Memory B cell (primary cell): ENCODE measurements around the gene GRIK2.

Experiments
- ATAC-seq: fragments of 150-1000 bp; cut with Tn5 transposase; 2 replicates; pipeline ENCODE4 v1.10.0; 2021; ENCODE audit warnings: low read depth, mild to moderate bottlenecking, moderate library complexity
- DNase-seq, 2 donors: peaks; one replicate each; pipeline ENCODE4 v3.0.0; 2022; ENCODE audit warnings: low spot score in 2 of 2
- H3K27ac Mint-ChIP-seq: one replicate; pipeline ENCODE4 v1.8.0; 2022; ENCODE audit warnings: mild to moderate bottlenecking, moderate library complexity, mixed read lengths
- H3K27me3 Mint-ChIP-seq: one replicate; pipeline ENCODE4 v1.8.0; 2022; ENCODE audit warnings: mixed read lengths
- H3K36me3 Mint-ChIP-seq: one replicate; pipeline ENCODE4 v1.8.0; 2022; ENCODE audit warnings: mild to moderate bottlenecking, mixed read lengths
- H3K4me1 Mint-ChIP-seq: one replicate; pipeline ENCODE4 v1.8.0; 2022; ENCODE audit warnings: mixed read lengths
- H3K4me3 Mint-ChIP-seq: one replicate; pipeline ENCODE4 v1.8.0; 2022; ENCODE audit warnings: mild to moderate bottlenecking, moderate library complexity, mixed read lengths
- H3K9me3 Mint-ChIP-seq: one replicate; pipeline ENCODE4 v1.8.0; 2022; ENCODE audit warnings: mixed read lengths

GRIK2 gene

DNA sequence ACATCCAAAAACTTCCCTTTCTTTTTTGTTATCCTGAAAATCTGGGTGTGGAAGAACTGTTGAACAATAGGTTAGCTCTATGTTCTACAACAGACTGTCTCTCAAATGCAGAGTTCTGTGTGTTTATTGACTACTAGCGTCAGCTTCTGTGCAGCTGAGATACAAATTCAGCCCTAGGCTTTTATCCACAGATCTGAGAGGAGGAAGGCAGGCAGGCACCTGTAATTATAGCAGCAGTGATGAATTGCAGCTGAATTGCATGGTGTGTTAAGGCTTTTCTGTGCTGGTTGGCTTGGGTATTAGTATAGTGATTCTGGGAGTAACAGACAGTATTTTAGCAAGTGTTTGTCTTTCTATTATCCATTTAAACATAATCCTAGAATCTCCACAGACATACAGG lies 24.4 kb downstream of the GRIK2 start:
- no peak overlapping the region for H3K4me3 Mint-ChIP-seq
- DNase-seq (no peak), ATAC-seq (no peak)
- no peaks in the 10 kb centered on the region for H3K27me3 Mint-ChIP-seq
- H3K9me3 Mint-ChIP-seq, result peaks cover 2% of the 10 kb centered on the region
- H3K36me3 Mint-ChIP-seq, result no peaks in the 10 kb centered on the region
- no peaks in the 10 kb centered on the region for H3K4me1 Mint-ChIP-seq
- H3K27ac Mint-ChIP-seq, result no peak overlapping the region

DNA sequence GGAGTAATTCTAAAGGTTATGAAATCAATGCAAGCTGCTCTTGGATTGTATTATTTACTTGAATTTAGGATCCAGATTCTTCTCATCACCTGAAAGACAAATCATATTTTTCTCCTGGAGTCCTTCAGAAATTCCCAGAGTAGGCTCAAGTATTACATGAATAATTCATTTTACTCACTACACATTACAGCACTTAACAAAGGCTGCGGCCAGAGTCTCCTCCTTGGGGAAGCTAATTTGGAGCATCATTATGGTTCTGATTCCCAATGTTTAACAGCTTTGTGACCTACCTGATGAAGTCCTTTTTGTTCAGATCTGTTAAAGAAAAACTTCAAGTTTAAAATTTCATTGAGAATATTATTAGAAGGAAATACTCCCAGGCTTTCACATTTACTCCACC lies 28.7 kb downstream of the GRIK2 start:
- Mint-ChIP-seq H3K4me3 (no peak overlapping the region), H3K36me3 (no peaks in the 10 kb centered on the region)

GRCh38 chr6:101422811-101423210 lies 29.3 kb downstream of the GRIK2 start:
- no peak overlapping the region for H3K4me3 Mint-ChIP-seq
- H3K4me1 Mint-ChIP-seq, result no peaks in the 10 kb centered on the region
- no peaks in the 10 kb centered on the region for H3K27me3 Mint-ChIP-seq
- ATAC-seq (no peak), DNase-seq (no peak)
- no peaks in the 10 kb centered on the region for H3K36me3 Mint-ChIP-seq
- no peak overlapping the region for H3K27ac Mint-ChIP-seq
- peaks cover 2% of the 10 kb centered on the region for H3K9me3 Mint-ChIP-seq

More for the DNA sequence above, 28.7 kb downstream of the GRIK2 start:
- ATAC-seq (no peak), DNase-seq (no peak)
- H3K4me1 Mint-ChIP-seq, result no peaks in the 10 kb centered on the region
- no peak overlapping the region for H3K27ac Mint-ChIP-seq
- H3K27me3 Mint-ChIP-seq, result no peaks in the 10 kb centered on the region
- H3K9me3 Mint-ChIP-seq, result peaks cover 2% of the 10 kb centered on the region

DNA sequence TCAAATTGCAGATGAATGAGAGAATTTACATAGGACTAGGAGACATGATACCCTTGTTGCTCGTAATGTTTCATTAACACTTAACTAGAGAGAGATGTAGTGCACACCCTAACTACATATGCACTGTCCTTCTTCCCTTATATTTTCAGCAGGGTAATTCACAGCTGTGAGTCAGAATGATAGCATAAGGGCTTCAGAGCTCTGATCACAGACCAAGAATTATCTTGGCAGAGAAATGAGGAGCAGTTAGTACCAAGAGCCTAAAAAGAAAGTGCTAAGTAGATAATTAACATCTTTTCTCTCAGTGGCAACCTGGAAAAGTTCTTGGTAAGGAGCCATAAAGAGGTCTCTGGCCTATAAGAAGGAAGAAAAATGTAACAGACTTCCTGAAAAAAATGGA lies 35.8 kb downstream of the GRIK2 start:
- ATAC-seq (no peak), DNase-seq (no peak)
- Mint-ChIP-seq H3K9me3 (peaks cover 2% of the 10 kb centered on the region), H3K27ac (no peak overlapping the region), H3K4me1 (no peaks in the 10 kb centered on the region), H3K36me3 (no peaks in the 10 kb centered on the region), H3K27me3 (no peaks in the 10 kb centered on the region), H3K4me3 (no peak overlapping the region)

DNA sequence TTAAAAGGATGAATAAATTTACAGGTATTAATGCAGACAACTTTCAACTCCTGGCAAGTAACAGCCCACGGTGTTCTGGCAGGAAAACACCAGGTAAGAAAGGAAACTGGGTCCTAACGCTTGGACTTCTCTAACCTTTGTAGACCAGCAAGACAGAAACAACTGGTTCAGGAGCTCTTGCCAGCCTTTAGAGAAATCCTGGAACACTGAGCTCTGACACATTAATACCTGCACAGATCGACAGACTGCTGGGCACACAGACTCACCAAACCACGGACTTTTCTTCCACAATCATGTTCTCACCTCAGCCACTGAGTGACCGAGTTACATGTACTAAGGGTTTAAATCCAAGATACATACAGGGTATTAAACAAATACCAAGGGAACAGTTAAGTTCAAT lies 36.3 kb downstream of the GRIK2 start:
- Mint-ChIP-seq H3K27me3 (no peaks in the 10 kb centered on the region), H3K4me3 (no peak overlapping the region), H3K4me1 (no peaks in the 10 kb centered on the region), H3K27ac (no peak overlapping the region), H3K9me3 (peaks cover 2% of the 10 kb centered on the region), H3K36me3 (no peaks in the 10 kb centered on the region)
- no peak for DNase-seq
- no peak for ATAC-seq

- DNase-seq, result no peak
- H3K4me1 Mint-ChIP-seq, result no peaks in the 10 kb centered on the region
- peaks cover 3% of the 10 kb centered on the region for H3K9me3 Mint-ChIP-seq
- no peaks in the 10 kb centered on the region for H3K36me3 Mint-ChIP-seq
- H3K4me3 Mint-ChIP-seq, result no peak overlapping the region
- no peaks in the 10 kb centered on the region for H3K27me3 Mint-ChIP-seq
- no peak overlapping the region for H3K27ac Mint-ChIP-seq
- ATAC-seq, result no peak
These were observed 39.6 kb downstream of the GRIK2 start for GRCh38 chr6:101433141-101433540.

DNA sequence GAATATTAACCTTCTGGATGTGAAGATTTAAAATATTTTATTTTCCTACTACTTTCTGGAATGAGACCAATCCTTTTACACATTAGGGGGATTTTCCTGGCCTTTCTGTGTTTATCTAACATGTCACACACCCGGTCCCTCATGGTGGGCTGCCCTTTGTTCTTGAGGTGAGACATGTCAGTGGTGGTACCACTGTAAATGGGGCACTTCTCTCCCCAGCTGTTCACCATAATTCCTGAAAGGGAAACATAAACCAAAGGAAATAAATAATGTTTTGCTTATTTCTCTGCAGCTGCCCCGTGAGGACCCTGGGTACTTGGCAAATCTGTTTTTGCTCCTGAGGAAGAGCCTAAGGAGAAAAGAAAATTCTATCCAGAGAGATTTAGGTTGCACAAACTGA lies 41.1 kb downstream of the GRIK2 start:
- Mint-ChIP-seq H3K4me1 (no peaks in the 10 kb centered on the region), H3K27ac (no peak overlapping the region), H3K36me3 (no peaks in the 10 kb centered on the region), H3K9me3 (peaks cover 3% of the 10 kb centered on the region), H3K4me3 (no peak overlapping the region), H3K27me3 (no peaks in the 10 kb centered on the region)
- DNase-seq, result no peak
- ATAC-seq, result no peak

GRCh38 chr6:101435038-101435437 lies 41.5 kb downstream of the GRIK2 start:
- Mint-ChIP-seq H3K4me1 (no peaks in the 10 kb centered on the region), H3K27ac (no peak overlapping the region), H3K9me3 (peaks cover 3% of the 10 kb centered on the region), H3K4me3 (no peak overlapping the region), H3K27me3 (no peaks in the 10 kb centered on the region), H3K36me3 (no peaks in the 10 kb centered on the region)
- no peak for ATAC-seq
- DNase-seq, result no peak

GRCh38 chr6:101439790-101440189 lies 46.3 kb downstream of the GRIK2 start:
- H3K36me3 Mint-ChIP-seq, result no peaks in the 10 kb centered on the region
- H3K27ac Mint-ChIP-seq, result no peak overlapping the region
- DNase-seq (no peak), ATAC-seq (no peak)
- H3K9me3 Mint-ChIP-seq, result peaks cover 3% of the 10 kb centered on the region
- H3K4me1 Mint-ChIP-seq, result no peaks in the 10 kb centered on the region
- H3K27me3 Mint-ChIP-seq, result no peaks in the 10 kb centered on the region
- H3K4me3 Mint-ChIP-seq, result no peak overlapping the region

DNA sequence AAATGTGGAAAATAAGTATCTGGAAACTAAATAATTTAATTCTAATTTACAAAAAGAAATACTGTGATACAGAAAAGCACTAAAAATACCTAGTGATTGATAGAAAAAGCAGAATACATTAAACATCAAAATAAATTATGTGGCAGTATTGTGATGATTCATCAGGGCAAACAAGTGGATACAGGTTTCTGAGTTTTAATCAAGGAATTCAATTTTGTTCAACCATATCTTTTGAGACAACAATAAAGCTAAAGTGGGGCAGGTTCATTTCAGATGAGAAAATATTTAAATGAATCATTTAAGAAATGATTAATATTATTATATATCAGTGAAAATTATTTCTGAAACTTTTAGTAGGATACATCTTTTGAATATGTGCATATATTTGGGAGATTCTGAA lies 49.8 kb downstream of the GRIK2 start:
- no peaks in the 10 kb centered on the region for H3K27me3 Mint-ChIP-seq
- ATAC-seq, result no peak
- no peaks in the 10 kb centered on the region for H3K9me3 Mint-ChIP-seq

GRCh38 chr6:101444717-101445116 lies 51.2 kb downstream of the GRIK2 start:
- Mint-ChIP-seq H3K36me3 (no peaks in the 10 kb centered on the region), H3K4me3 (no peak overlapping the region)
- ATAC-seq, result no peak

More for the DNA sequence above, 49.8 kb downstream of the GRIK2 start:
- no peaks in the 10 kb centered on the region for H3K36me3 Mint-ChIP-seq
- H3K27ac Mint-ChIP-seq, result no peak overlapping the region
- no peak overlapping the region for H3K4me3 Mint-ChIP-seq
- no peaks in the 10 kb centered on the region for H3K4me1 Mint-ChIP-seq
- no peak for DNase-seq

DNA sequence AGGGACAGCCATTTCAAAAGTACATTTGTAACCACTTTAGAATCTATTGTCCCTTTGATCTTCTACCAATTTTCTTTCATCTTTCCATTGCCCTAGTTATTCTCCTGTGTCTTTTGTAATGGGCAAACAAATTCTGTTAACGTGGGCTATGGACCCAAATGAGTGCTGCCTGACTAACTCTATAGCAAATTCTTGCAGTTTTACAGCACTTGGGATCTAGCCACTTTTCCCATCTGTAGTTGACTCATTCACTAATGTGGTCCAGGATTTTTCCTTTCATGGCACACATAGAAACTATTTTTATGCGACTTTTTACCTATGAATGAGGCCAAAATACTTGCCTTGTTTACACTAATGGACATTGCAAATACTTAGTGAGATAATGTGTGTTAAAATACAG lies 52.0 kb downstream of the GRIK2 start:
- DNase-seq (no peak), ATAC-seq (no peak)
- Mint-ChIP-seq H3K27ac (no peak overlapping the region), H3K4me3 (no peak overlapping the region), H3K4me1 (no peaks in the 10 kb centered on the region), H3K27me3 (no peaks in the 10 kb centered on the region), H3K36me3 (no peaks in the 10 kb centered on the region), H3K9me3 (no peaks in the 10 kb centered on the region)

More at GRCh38 chr6:101444717-101445116, 51.2 kb downstream of the GRIK2 start:
- Mint-ChIP-seq H3K27me3 (no peaks in the 10 kb centered on the region), H3K27ac (no peak overlapping the region), H3K9me3 (no peaks in the 10 kb centered on the region), H3K4me1 (no peaks in the 10 kb centered on the region)
- no peak for DNase-seq

DNA sequence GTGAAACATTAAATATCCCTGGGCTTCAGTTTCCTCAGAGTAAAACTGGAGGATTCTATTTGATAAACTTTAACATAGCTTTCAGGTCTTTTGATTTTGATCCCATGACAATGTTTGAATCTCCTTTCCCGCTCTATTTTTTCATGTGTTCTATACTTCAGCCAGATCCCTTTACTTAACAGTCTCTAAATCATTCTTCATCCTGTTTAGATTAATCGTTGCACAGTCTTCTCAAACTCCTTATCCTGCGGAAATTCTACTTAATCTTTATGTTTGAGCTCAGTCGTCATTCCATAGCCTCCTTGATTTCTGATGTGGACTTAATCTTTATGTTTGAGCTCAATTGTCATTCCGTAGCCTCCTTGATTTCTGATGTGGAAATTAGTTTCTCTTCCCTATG lies 57.4 kb downstream of the GRIK2 start:
- no peaks in the 10 kb centered on the region for H3K36me3 Mint-ChIP-seq
- H3K4me1 Mint-ChIP-seq, result no peaks in the 10 kb centered on the region
- H3K4me3 Mint-ChIP-seq, result no peak overlapping the region
- H3K9me3 Mint-ChIP-seq, result no peaks in the 10 kb centered on the region
- no peak for DNase-seq
- no peaks in the 10 kb centered on the region for H3K27me3 Mint-ChIP-seq
- ATAC-seq, result no peak
- no peak overlapping the region for H3K27ac Mint-ChIP-seq

DNA sequence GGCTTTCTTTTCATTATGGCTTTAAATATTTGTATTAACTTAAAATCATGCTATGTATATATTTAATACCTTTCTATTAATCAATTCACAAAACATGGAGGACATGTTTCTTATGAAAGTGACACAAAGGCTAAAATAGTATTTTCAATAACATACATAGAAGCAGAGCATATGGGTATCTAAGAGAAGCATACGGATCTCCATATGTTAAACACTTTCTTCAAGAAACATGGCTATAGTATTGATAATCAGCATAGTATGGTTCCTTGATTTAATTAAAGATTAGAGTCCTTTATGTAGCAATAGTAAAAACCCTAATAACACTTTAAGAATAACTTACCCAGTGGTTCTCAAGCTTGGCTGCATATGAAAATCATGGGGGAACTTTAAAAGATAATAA lies 58.5 kb downstream of the GRIK2 start:
- Mint-ChIP-seq H3K27me3 (no peaks in the 10 kb centered on the region), H3K36me3 (no peaks in the 10 kb centered on the region), H3K27ac (no peak overlapping the region), H3K9me3 (no peaks in the 10 kb centered on the region), H3K4me3 (no peak overlapping the region), H3K4me1 (no peaks in the 10 kb centered on the region)
- ATAC-seq (no peak), DNase-seq (no peak)

GRCh38 chr6:101453221-101453620 lies 59.7 kb downstream of the GRIK2 start:
- Mint-ChIP-seq H3K36me3 (no peaks in the 10 kb centered on the region), H3K9me3 (no peaks in the 10 kb centered on the region), H3K4me3 (no peak overlapping the region), H3K4me1 (no peaks in the 10 kb centered on the region), H3K27me3 (no peaks in the 10 kb centered on the region), H3K27ac (no peak overlapping the region)
- ATAC-seq (no peak), DNase-seq (no peak)
